GM12872 (cell line): ENCODE measurements around the gene CDC6.

ENCODE experiments used
- TF ChIP-seq, protein P1 (sequence below): IDR thresholded peaks from 3 replicates; pipeline ENCODE4 v1.5.1; 2011; ENCODE audit warnings: low read depth, mild to moderate bottlenecking, low read length, moderate library complexity; ENCODE audit not compliant: insufficient read depth

The CDC6 gene, protein sequence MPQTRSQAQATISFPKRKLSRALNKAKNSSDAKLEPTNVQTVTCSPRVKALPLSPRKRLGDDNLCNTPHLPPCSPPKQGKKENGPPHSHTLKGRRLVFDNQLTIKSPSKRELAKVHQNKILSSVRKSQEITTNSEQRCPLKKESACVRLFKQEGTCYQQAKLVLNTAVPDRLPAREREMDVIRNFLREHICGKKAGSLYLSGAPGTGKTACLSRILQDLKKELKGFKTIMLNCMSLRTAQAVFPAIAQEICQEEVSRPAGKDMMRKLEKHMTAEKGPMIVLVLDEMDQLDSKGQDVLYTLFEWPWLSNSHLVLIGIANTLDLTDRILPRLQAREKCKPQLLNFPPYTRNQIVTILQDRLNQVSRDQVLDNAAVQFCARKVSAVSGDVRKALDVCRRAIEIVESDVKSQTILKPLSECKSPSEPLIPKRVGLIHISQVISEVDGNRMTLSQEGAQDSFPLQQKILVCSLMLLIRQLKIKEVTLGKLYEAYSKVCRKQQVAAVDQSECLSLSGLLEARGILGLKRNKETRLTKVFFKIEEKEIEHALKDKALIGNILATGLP

DNA sequence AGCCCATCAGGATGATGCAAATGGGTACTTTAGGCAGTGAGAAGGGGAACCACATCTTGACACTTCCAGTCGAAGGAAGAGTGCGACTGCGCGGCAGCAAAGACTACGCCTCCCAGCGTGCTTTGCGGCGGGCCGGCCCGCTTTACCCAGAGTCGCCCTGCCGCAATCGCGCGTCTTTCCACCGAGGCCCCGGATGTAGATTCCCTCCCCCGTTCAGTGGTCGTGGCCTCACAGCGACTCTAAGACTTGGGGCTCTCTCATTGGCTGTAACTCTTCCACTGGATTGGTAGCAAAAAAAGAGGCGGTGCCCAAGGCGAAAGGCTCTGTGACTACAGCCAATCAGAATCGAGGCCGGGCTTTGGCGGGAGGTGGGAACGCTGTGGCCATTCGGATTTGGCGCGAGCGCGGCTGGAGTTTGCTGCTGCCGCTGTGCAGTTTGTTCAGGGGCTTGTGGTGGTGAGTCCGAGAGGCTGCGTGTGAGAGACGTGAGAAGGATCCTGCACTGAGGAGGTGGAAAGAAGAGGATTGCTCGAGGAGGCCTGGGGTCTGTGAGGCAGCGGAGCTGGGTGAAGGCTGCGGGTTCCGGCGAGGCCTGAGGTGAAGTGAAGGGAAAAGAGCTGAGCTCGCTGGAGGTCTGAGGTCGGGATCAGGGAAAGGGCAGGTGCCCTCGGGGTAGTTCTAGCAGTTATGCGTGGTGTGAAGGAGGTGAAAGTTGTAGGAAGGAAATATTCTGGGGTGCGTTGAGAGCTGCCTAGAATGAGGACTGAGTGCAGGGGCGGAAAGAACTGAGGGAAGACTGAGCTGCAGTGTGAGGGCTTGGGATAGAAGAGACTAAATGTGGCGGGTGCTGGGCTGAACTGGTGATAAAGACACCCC lies at the start of gene CDC6:
Gene CDC6, plus strand, starts transcription at position 386 of the 876 bp plus-strand sequence. CDS start 1,542 bp downstream, outside the sequence.
- TF ChIP-seq, protein P1, sequence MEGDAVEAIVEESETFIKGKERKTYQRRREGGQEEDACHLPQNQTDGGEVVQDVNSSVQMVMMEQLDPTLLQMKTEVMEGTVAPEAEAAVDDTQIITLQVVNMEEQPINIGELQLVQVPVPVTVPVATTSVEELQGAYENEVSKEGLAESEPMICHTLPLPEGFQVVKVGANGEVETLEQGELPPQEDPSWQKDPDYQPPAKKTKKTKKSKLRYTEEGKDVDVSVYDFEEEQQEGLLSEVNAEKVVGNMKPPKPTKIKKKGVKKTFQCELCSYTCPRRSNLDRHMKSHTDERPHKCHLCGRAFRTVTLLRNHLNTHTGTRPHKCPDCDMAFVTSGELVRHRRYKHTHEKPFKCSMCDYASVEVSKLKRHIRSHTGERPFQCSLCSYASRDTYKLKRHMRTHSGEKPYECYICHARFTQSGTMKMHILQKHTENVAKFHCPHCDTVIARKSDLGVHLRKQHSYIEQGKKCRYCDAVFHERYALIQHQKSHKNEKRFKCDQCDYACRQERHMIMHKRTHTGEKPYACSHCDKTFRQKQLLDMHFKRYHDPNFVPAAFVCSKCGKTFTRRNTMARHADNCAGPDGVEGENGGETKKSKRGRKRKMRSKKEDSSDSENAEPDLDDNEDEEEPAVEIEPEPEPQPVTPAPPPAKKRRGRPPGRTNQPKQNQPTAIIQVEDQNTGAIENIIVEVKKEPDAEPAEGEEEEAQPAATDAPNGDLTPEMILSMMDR = no peak

DNA sequence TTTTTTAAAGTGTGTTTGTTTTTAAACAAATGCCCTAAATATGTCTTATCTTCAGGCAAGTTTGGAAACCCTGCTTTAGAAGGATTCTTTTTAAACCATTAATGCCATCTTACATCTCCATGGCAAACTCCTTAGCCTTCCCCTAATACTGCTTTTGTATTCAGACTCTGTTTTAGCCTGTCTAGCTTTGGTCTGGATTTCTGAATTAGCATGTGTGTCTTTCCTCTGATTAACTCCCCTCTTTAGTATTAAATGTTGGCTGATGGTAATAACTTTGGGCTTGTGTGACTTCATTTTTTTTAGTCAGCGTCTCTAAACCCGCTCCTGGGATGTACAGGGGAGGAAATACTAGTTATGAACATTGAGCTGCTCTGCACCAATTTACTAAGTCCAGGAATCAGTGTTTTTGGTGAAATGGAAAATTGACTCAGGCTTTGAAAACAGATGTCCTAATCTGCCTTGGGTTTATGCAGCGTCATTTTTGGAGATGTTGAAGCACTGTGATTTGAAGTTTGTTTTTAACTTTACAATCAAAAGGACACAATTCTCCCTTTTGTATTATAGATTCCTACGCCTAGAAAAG lies 46.3 kb upstream of the CDC6 start:
- TF ChIP-seq, protein P1 = no peak

DNA sequence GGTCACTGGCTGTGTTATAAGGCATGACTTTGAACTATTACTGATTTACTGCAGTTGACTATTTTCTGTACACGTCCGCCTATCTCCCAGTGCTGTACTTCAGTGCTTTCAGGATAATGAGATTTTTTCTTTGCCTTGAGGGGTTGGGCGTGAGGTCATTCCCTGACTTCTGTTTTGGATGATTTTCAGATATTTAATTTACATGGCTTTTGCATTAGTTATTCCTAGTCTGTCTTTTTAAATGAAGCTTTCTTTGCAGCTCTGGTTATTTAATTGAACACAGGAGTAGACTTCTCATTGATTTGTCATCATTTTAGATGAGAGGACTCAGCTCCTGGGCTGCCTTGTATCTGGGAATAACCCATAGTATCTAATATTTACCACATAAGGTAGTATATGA lies 44.9 kb upstream of the CDC6 start:
- TF ChIP-seq, protein P1 = no peak

DNA sequence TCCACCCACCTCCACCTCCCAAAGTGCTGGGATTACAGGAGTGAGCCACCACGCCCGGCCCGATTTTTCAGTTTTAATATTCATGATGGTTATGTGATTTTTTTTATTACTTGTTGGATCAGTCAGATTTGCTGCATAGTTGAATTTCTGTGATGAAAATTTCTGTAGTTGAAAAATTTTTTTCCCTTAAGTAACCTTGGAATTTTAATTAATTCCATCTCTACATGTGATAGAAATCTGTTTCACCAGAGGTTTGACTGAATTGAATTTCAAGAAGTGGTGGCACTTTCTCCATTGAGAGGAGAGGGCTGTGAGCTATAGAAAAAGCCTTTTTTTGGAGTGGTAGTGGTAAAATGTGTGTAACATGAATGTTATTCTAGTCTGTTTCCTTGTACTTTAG lies 43.9 kb upstream of the CDC6 start:
- TF ChIP-seq, protein P1 = no peak

DNA sequence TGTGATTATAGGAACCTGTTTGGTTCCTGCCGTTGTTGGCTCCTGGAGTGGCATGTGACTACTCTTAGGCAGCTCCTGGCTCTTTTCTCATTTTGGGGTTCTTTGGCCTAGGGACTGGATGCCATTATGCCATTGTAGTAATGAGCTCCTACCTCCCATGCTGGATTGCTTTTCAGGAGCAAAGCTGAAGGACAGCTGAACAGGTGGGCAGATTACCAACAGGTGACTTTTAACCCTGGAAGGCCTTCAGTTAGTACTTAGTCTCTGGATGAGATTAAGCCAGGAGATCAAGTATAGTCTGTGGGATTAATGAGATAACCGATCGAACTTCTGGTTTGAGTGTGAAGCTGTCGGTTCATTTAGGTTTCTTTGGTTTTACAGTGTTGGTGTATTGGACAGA lies 43.4 kb upstream of the CDC6 start:
- TF ChIP-seq, protein P1 = no peak

DNA sequence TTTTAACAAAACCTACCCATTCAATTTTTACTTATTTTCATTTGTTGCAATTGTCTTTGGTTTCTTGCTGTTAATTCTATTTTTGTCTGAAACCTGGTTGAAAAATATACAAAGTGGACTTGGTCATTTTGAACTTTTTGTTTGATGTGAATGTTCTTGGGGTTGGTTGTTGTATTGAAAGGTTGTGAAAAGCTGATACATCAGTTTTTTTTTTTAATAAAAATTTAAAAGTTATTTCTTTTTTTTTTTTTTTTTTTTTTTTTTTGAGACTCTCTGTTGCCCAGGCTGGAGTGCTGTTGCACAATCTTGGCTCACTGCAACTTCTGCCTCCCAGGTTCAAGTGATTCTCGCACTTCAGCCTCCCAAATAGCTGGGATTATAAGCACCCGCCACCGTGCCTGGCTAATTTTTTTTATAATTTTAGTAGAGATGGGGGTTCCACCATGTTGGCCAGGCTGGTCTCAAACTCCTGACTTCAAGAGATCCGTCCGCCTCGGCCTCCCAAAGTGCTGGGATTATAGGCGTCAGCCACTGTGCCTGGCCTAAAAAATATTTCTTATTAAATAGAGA lies 39.7 kb upstream of the CDC6 start:
- TF ChIP-seq, protein P1 = no peak
